H1 (cell line): Measurements from ENCODE around the gene HTR3E. TPM values are rescaled to one million over a fixed set of nuclear protein-coding genes. Genes with fewer than 3 reads are reported as not detected.

Experiments used
- BCL11A ChIP-seq, 2 experiments: IDR thresholded peaks; one replicate each; pipeline ENCODE4 v1.6.1; 2011; ENCODE audit warnings: low read depth in 2 of 2, low read length in 2 of 2, mild to moderate bottlenecking in 2 of 2
- BRCA1 ChIP-seq: IDR thresholded peaks from 2 replicates; pipeline ENCODE4 v1.6.1; 2012; ENCODE audit warnings: low read depth, low read length, improper control_type of control experiment
- CHD2 ChIP-seq: IDR thresholded peaks from 2 replicates; pipeline ENCODE4 v1.6.1; 2012; ENCODE audit warnings: low read length, improper control_type of control experiment
- CREB1 ChIP-seq: IDR thresholded peaks from 2 replicates; pipeline ENCODE4 v1.6.1; 2012; ENCODE audit warnings: inconsistent platforms
- GABPA ChIP-seq: IDR thresholded peaks from 2 replicates; pipeline ENCODE4 v1.6.1; 2011; ENCODE audit warnings: mild to moderate bottlenecking, low read length, moderate library complexity, borderline replicate concordance; ENCODE audit not compliant: insufficient read depth
- JUND ChIP-seq: IDR thresholded peaks from 2 replicates; pipeline ENCODE4 v1.6.1; 2011; ENCODE audit warnings: mild to moderate bottlenecking, improper control_type of control experiment, low read length
- KDM1A ChIP-seq: fragments of 200-600, 300-600 bp; sonication (generic); IDR thresholded peaks from 2 replicates; pipeline ENCODE4 v1.7.1; 2016; ENCODE audit warnings: mild to moderate bottlenecking, low read length, borderline replicate concordance
- KDM5A ChIP-seq: fragments of 200-600 bp; IDR thresholded peaks from 2 replicates; pipeline ENCODE4 v1.7.1; 2012; ENCODE audit warnings: mild to moderate bottlenecking, low read length, inconsistent platforms, mixed read lengths
- SIRT6 ChIP-seq: IDR thresholded peaks from one replicate; pipeline ENCODE4 v1.7.1; 2012; ENCODE audit warnings: low read length, inconsistent platforms
- SP4 ChIP-seq: IDR thresholded peaks from 2 replicates; pipeline ENCODE4 v1.6.1; 2012; ENCODE audit warnings: low read length, inconsistent platforms
- TAF1 ChIP-seq: IDR thresholded peaks from 2 replicates; pipeline ENCODE4 v1.6.1; 2011; ENCODE audit warnings: mild to moderate bottlenecking, low read depth, low read length
- polyA plus RNA-seq, 7 experiments: library from polyadenylated mRNA; depleted of rRNA in 3 of 7; stranded (reverse) in 5 of 7; unstranded in 2 of 7; fragments of >200 nt in 5 of 7; fragments of 200-250 nt in 2 of 7; gene quantifications; 1 replicate in 5 of 7; 2 replicates in 1 of 7; 4 replicates in 1 of 7; pipeline versions ENCODE4 v1.2.1 to v1.2.3, GENCODE V29; 2011 to 2013; ENCODE audit warnings: missing spikeins in 2 of 7, mixed read lengths in 2 of 7
- total RNA-seq: library from RNA; stranded (reverse); fragmentation: NEBNext Ultra II Directional; extraction: Animal tissue kit (Norgen Biotek cat#: 25700); gene quantifications from 2 replicates; pipeline ENCODE4 v1.2.1, GENCODE V29; 2021

HTR3E gene
- total and polyA plus RNA-seq, 2 of the 8 experiments (the other 6 are each of a cell fraction or from before 2014, with no cell fraction given), result not detected

- TF ChIP-seq TAF1 (0 out of 2 replicates have a peak, but pooled peaks have one; percentile 16), GABPA (no peak), CHD2 (no peak), BRCA1 (no peak), SP4 (no peak), SIRT6 (no peak), CREB1 (peak; percentile 63), JUND (no peak), BCL11A (IDR thresholded peaks at IDR 0.05; ENCODE audit: low read depth in 2 of 2, low read length in 2 of 2) (no peak), KDM1A (no peak), KDM5A (no peak)
These were observed 37.2 kb downstream of the HTR3E start (continued) for GRCh38 chr3:184133840-184134745.
